Loucy (cell line): ENCODE results near the gene TMSB10.

Experiments used
- H2AFZ ChIP-seq: fragments of 200-600 bp; sonication (generic); 2 replicates; pipeline ENCODE4 v1.6.0; 2016; ENCODE audit warnings: antibody characterized with exemption, mild to moderate bottlenecking, low read length, moderate library complexity
- H3F3A ChIP-seq: fragments of 200-600 bp; 2 replicates; pipeline ENCODE4 v1.6.0; 2016; ENCODE audit warnings: antibody characterized with exemption, low read depth, mild to moderate bottlenecking
- H3K27me3 ChIP-seq: fragments of 200-600 bp; sonication (generic); 2 replicates; pipeline ENCODE4 v1.6.1; 2014; ENCODE audit warnings: low read length, mild to moderate bottlenecking; ENCODE audit not compliant: insufficient read depth, poor library complexity, severe bottlenecking
- H3K36me3 ChIP-seq: fragments of 200-600 bp; sonication (generic); 2 replicates; pipeline ENCODE4 v1.6.1; 2016; ENCODE audit warnings: low read length; ENCODE audit not compliant: insufficient read depth
- H3K4me1 ChIP-seq: fragments of 200-600 bp; sonication (generic); 2 replicates; pipeline ENCODE4 v1.5.1; 2014; ENCODE audit warnings: low read length, mild to moderate bottlenecking; ENCODE audit not compliant: insufficient read depth, poor library complexity, severe bottlenecking
- H3K4me2 ChIP-seq: fragments of 200-600 bp; sonication (generic); 2 replicates; pipeline ENCODE4 v1.6.0; 2014; ENCODE audit warnings: antibody characterized with exemption, low read length, low read depth, mild to moderate bottlenecking; ENCODE audit not compliant: poor library complexity, severe bottlenecking
- H3K4me3 ChIP-seq: fragments of 200-600 bp; sonication (generic); 2 replicates; pipeline ENCODE4 v1.5.1; 2014; ENCODE audit warnings: low read length, mild to moderate bottlenecking, mixed read lengths; ENCODE audit not compliant: poor library complexity, severe bottlenecking
- H3K79me2 ChIP-seq: fragments of 200-600 bp; sonication (generic); 2 replicates; pipeline ENCODE4 v1.6.1; 2014; ENCODE audit warnings: low read length; ENCODE audit not compliant: insufficient read depth
- H3K9ac ChIP-seq: fragments of 200-600 bp; sonication (generic); 2 replicates; pipeline ENCODE4 v1.6.0; 2014; ENCODE audit warnings: mild to moderate bottlenecking, low read depth, low read length, moderate library complexity; ENCODE audit not compliant: poor library complexity, severe bottlenecking
- H3K9me2 ChIP-seq: fragments of 200-600 bp; sonication (generic); replicated peaks from 2 replicates; pipeline ENCODE4 v1.6.1; 2016; ENCODE audit warnings: low read depth, low read length, mixed read lengths
- H3K9me3 ChIP-seq: fragments of 200-600 bp; sonication (generic); 2 replicates; pipeline ENCODE4 v1.6.1; 2014; ENCODE audit warnings: mild to moderate bottlenecking, antibody characterized with exemption, low read length, low read depth; ENCODE audit not compliant: insufficient read depth
- H4K20me1 ChIP-seq: fragments of 200-600 bp; sonication (generic); 2 replicates; pipeline ENCODE4 v1.6.0; 2014; ENCODE audit warnings: antibody characterized with exemption, low read length, mild to moderate bottlenecking; ENCODE audit not compliant: insufficient read depth, poor library complexity, severe bottlenecking
- EZH2phosphoT487 ChIP-seq: fragments of 200-600 bp; IDR thresholded peaks from 2 replicates; pipeline ENCODE4 v1.6.1; 2018; ENCODE audit warnings: antibody characterized with exemption, mild to moderate bottlenecking, moderate library complexity, borderline replicate concordance
- TF ChIP-seq, protein P1 (sequence below): fragments of 200-600 bp; sonication (generic); conservative IDR thresholded peaks from 2 replicates; pipeline ENCODE4 v1.5.1; 2014; ENCODE audit warnings: mild to moderate bottlenecking, antibody characterized with exemption, low read length

TMSB10 gene

DNA sequence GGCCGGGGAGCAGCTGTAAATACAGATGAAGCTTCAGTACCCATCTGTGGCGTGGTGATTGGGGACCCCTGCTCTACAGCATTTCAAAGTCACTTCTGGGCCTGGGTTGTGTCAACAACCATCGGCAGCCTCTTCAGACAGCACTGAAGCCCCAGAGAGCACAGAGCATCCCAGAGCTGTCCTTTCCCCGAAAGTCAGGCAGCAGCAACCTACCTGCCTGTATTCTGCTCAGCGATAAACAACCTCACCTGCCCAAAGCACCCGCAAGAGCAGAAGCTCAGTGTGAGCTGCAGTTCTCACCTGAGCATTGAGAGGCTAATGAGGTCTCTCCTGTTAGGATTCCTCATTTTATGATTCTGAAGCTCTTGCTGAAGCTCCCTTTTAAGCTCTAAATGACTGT is 43.9 kb upstream of the TMSB10 start:
- H3K4me1 ChIP-seq: no peaks in the 10 kb centered on the region
- H3K27me3 ChIP-seq: peaks cover 11% of the 10 kb centered on the region
- H3K4me3 ChIP-seq: no peak overlapping the region
- H3K79me2 ChIP-seq: no peaks in the 10 kb centered on the region
- TF ChIP-seq, protein P1, sequence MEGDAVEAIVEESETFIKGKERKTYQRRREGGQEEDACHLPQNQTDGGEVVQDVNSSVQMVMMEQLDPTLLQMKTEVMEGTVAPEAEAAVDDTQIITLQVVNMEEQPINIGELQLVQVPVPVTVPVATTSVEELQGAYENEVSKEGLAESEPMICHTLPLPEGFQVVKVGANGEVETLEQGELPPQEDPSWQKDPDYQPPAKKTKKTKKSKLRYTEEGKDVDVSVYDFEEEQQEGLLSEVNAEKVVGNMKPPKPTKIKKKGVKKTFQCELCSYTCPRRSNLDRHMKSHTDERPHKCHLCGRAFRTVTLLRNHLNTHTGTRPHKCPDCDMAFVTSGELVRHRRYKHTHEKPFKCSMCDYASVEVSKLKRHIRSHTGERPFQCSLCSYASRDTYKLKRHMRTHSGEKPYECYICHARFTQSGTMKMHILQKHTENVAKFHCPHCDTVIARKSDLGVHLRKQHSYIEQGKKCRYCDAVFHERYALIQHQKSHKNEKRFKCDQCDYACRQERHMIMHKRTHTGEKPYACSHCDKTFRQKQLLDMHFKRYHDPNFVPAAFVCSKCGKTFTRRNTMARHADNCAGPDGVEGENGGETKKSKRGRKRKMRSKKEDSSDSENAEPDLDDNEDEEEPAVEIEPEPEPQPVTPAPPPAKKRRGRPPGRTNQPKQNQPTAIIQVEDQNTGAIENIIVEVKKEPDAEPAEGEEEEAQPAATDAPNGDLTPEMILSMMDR: no peak
- no peak for TF ChIP-seq EZH2phosphoT487
- no peak overlapping the region for H3K9ac ChIP-seq
- no peaks in the 10 kb centered on the region for H4K20me1 ChIP-seq
- no peaks in the 10 kb centered on the region for H3K9me3 ChIP-seq
- H3F3A ChIP-seq: no peaks in the 10 kb centered on the region
- no peaks in the 10 kb centered on the region for H3K9me2 ChIP-seq
- H3K36me3 ChIP-seq: no peaks in the 10 kb centered on the region
- no peak overlapping the region for H2AFZ ChIP-seq
- H3K4me2 ChIP-seq: no peak overlapping the region

DNA sequence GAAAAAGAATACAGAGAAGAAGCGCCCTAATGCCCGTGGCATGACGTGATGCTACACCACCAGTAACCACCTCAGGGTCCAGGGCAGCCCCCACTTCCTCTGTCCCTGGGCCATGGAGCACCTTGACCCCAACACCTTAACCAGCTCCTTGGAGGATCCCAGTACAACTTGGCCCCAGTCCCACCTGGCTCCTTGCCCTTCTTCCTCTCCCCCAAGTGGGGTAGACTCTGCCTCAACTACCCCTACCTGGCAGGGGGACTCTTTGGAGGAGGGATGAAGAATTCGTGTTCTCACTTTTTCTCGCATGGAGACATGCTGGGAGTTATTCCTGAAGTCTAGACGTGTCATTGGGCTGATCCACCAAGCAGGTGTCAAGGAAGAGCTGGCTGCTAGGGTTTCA is 43.5 kb upstream of the TMSB10 start:
- no peaks in the 10 kb centered on the region for H3K79me2 ChIP-seq
- no peak for TF ChIP-seq EZH2phosphoT487
- TF ChIP-seq, protein P1: no peak

DNA sequence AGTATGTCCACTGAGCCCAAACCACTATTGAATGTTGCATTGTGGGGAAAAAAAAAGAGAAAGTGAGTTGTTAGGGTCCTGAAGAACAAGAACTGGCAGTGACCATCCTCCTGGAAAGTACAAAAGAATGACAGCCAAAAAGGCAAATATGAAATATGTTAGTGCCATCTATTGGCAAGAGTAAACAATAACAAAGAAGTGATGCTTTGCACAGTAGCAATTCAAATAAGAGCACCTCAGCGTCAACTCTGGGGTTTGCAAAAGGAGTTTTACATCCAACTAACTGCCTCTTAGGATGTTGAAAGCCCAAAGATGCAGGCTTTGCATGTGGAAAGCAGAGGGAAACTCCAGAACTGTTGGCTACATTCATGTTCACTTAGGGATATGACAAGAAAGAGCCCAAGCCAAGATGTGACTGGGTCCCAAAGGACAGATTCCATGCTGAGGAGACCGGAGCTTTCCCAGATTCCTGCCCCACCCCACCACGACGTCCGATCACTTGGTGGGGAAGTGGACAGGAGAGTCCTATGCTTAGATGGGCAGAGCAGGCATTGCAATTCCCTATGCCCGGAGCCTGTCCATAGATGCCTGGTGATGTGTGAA is 40.2 kb upstream of the TMSB10 start:
- H3K4me1 ChIP-seq: no peaks in the 10 kb centered on the region
- no peaks in the 10 kb centered on the region for H4K20me1 ChIP-seq
- TF ChIP-seq, protein P1: peak; percentile 68
- no peak for TF ChIP-seq EZH2phosphoT487
- H2AFZ ChIP-seq: no peak overlapping the region
- H3K36me3 ChIP-seq: no peaks in the 10 kb centered on the region
- no peaks in the 10 kb centered on the region for H3K9me2 ChIP-seq
- no peaks in the 10 kb centered on the region for H3F3A ChIP-seq
- H3K9me3 ChIP-seq: no peaks in the 10 kb centered on the region
- H3K9ac ChIP-seq: no peak overlapping the region
- H3K27me3 ChIP-seq: peaks cover 11% of the 10 kb centered on the region
- no peaks in the 10 kb centered on the region for H3K79me2 ChIP-seq
- H3K4me2 ChIP-seq: no peak overlapping the region
- H3K4me3 ChIP-seq: no peak overlapping the region

More for the DNA sequence above, 43.5 kb upstream of the TMSB10 start:
- Histone ChIP-seq H4K20me1 (no peaks in the 10 kb centered on the region), H3K4me2 (no peak overlapping the region), H3K9ac (no peak overlapping the region), H3K4me3 (no peak overlapping the region), H3K9me3 (no peaks in the 10 kb centered on the region), H3K27me3 (peaks cover 11% of the 10 kb centered on the region), H2AFZ (no peak overlapping the region), H3K36me3 (no peaks in the 10 kb centered on the region), H3K4me1 (no peaks in the 10 kb centered on the region), H3K9me2 (no peaks in the 10 kb centered on the region), H3F3A (no peaks in the 10 kb centered on the region)
